Activated T-cell treated with anti-CD3 and anti-CD28 coated beads, Interleukin-2, amount 50 U/mL, for 4 hours (primary cell): Measurements from ENCODE around the gene KCNG4. TPM values are rescaled to one million over a fixed set of nuclear protein-coding genes. Genes with fewer than 3 reads are reported as not detected.

ENCODE experiments used
- ATAC-seq, 2 donors: fragments of 200-7000 bp; cut with Tn5 transposase; one replicate each; pipeline ENCODE4 v1.10.0; 2021
- DNase-seq: peaks from one replicate; pipeline ENCODE4 v3.0.0-alpha.2; 2020
- H3K27me3 Mint-ChIP-seq: one replicate; pipeline ENCODE4 v1.8.0; 2021; ENCODE audit warnings: low read depth, mixed read lengths
- H3K36me3 Mint-ChIP-seq: one replicate; pipeline ENCODE4 v1.8.0; 2022; ENCODE audit warnings: mixed read lengths; ENCODE audit not compliant: insufficient read depth
- H3K4me1 Mint-ChIP-seq: one replicate; pipeline ENCODE4 v1.8.0; 2021; ENCODE audit warnings: low read depth, mixed read lengths
- H3K4me3 Mint-ChIP-seq: one replicate; pipeline ENCODE4 v1.8.0; 2021; ENCODE audit warnings: mild to moderate bottlenecking, moderate library complexity, mixed read lengths
- H3K9me3 Mint-ChIP-seq: one replicate; pipeline ENCODE4 v1.8.0; 2021; ENCODE audit warnings: mixed read lengths
- total RNA-seq, 3 donors: library from RNA; stranded (reverse); gene quantifications; one replicate each; pipeline ENCODE4 v1.2.1, GENCODE V29; 2021

Gene KCNG4
- total RNA-seq, 3 donors from 2014 or later = not detected

- H3K36me3 Mint-ChIP-seq = peaks cover 13% of the 10 kb centered on the region
- H3K27me3 Mint-ChIP-seq = no peaks in the 10 kb centered on the region
- H3K9me3 Mint-ChIP-seq = no peaks in the 10 kb centered on the region
- ATAC-seq (no peak), DNase-seq (no peak)
- H3K4me1 Mint-ChIP-seq = peaks cover 22% of the 10 kb centered on the region
- no peak overlapping the region for H3K4me3 Mint-ChIP-seq
These were observed 56.9 kb downstream of the KCNG4 start for GRCh38 chr16:84182680-84183571.

DNA sequence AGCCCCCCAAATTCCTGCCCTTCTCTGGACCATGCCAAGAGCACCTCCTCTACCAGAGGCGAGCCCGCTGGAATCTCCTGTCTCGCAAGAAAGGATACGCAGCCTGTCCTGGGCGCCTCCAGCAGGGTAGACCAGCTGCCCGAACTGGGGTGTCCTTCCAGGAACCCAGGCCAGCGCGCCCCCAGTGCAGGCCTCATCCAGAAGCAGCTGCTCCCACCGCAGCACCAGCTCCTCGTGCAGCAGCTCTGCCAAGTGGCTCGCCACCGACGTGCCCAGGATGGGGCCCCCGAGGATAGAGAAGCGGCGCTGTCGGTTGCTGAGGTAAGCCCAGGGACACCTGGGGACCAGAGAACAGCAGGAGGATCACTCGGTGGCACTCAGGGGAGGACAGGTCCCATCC is 57.7 kb downstream of the KCNG4 start:
- H3K36me3 Mint-ChIP-seq = peaks cover 13% of the 10 kb centered on the region
- H3K27me3 Mint-ChIP-seq = no peaks in the 10 kb centered on the region
- peaks cover 24% of the 10 kb centered on the region for H3K4me1 Mint-ChIP-seq
- no peaks in the 10 kb centered on the region for H3K9me3 Mint-ChIP-seq
- ATAC-seq (no peak), DNase-seq (no peak)
- no peak overlapping the region for H3K4me3 Mint-ChIP-seq

GRCh38 chr16:84181144-84181915 is 58.5 kb downstream of the KCNG4 start:
- H3K27me3 Mint-ChIP-seq = no peaks in the 10 kb centered on the region
- H3K4me3 Mint-ChIP-seq = no peak overlapping the region
- no peaks in the 10 kb centered on the region for H3K9me3 Mint-ChIP-seq
- ATAC-seq = no peak
- DNase-seq = no peak
- H3K4me1 Mint-ChIP-seq = peaks cover 21% of the 10 kb centered on the region
- peaks cover 13% of the 10 kb centered on the region for H3K36me3 Mint-ChIP-seq

GRCh38 chr16:84180519-84181140 is 59.2 kb downstream of the KCNG4 start:
- Mint-ChIP-seq H3K4me3 (no peak overlapping the region), H3K4me1 (peaks cover 19% of the 10 kb centered on the region), H3K36me3 (peaks cover 13% of the 10 kb centered on the region), H3K27me3 (no peaks in the 10 kb centered on the region), H3K9me3 (no peaks in the 10 kb centered on the region)
- DNase-seq (no peak), ATAC-seq (no peak)

- peaks cover 8% of the 10 kb centered on the region for H3K36me3 Mint-ChIP-seq
- no peak overlapping the region for H3K4me3 Mint-ChIP-seq
- H3K4me1 Mint-ChIP-seq = peaks cover 15% of the 10 kb centered on the region
- no peaks in the 10 kb centered on the region for H3K9me3 Mint-ChIP-seq
- no peaks in the 10 kb centered on the region for H3K27me3 Mint-ChIP-seq
- ATAC-seq = no peak
- no peak for DNase-seq
These were observed 60.0 kb downstream of the KCNG4 start for GRCh38 chr16:84179612-84180320.

GRCh38 chr16:84178892-84179611 is 60.8 kb downstream of the KCNG4 start:
- Mint-ChIP-seq H3K9me3 (no peaks in the 10 kb centered on the region), H3K36me3 (peaks cover 5% of the 10 kb centered on the region), H3K4me3 (no peak overlapping the region), H3K4me1 (peaks cover 9% of the 10 kb centered on the region), H3K27me3 (no peaks in the 10 kb centered on the region)
- no peak for ATAC-seq
- DNase-seq = no peak

DNA sequence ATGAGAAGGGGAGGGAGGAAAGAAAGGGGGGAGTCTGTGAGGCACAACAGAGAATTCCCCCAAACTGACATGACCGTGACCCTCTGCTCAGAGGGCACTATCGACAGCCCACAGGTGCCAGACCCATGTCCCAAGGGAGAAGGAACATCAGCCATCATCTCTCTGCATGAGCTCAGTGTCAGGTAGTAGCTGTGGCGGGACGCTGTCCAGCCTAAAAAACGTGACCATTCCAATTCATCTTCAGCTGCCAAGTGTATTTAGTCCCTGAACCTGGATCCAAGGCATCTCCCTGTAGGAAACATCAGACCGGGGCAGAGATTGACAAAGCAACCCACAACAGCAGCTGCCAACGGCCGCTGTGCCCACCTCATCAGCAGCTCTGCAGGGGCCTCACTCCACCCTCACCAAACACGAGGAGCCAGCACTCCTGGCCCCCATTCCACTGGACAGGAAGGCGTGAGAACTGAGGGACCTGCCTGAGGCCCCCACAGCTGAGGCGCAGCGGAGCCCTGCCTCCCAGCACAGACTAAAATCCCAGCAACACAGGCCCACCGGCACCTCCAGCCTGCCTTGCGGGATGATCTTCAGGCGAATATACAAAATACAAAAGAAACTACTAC is 61.6 kb downstream of the KCNG4 start:
- DNase-seq = no peak
- H3K4me1 Mint-ChIP-seq = peaks cover 9% of the 10 kb centered on the region
- H3K9me3 Mint-ChIP-seq = no peaks in the 10 kb centered on the region
- peaks cover 5% of the 10 kb centered on the region for H3K36me3 Mint-ChIP-seq
- H3K4me3 Mint-ChIP-seq = no peak overlapping the region
- H3K27me3 Mint-ChIP-seq = no peaks in the 10 kb centered on the region
- no peak for ATAC-seq

DNA sequence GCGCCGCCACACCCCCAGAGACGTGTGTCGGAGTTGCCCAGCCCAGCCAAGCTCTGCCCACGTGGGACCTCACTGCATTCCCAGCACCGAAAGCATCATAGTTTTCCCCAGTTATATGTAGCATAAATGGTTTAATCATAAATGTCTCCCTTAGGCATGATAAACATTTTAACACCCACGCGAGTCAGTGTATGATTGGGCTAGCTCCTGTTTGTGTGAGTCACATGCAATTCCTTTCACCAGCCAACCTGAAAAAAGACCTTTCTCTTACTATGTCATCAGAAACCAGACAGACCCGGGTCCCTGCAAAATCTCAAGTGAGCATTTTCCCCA is 62.1 kb downstream of the KCNG4 start:
- no peaks in the 10 kb centered on the region for H3K27me3 Mint-ChIP-seq
- H3K9me3 Mint-ChIP-seq = no peaks in the 10 kb centered on the region
- peaks cover 1% of the 10 kb centered on the region for H3K36me3 Mint-ChIP-seq
- no peak for DNase-seq
- peak; percentile 60 to 73 for ATAC-seq
- H3K4me3 Mint-ChIP-seq = no peak overlapping the region
- peaks cover 9% of the 10 kb centered on the region for H3K4me1 Mint-ChIP-seq

DNA sequence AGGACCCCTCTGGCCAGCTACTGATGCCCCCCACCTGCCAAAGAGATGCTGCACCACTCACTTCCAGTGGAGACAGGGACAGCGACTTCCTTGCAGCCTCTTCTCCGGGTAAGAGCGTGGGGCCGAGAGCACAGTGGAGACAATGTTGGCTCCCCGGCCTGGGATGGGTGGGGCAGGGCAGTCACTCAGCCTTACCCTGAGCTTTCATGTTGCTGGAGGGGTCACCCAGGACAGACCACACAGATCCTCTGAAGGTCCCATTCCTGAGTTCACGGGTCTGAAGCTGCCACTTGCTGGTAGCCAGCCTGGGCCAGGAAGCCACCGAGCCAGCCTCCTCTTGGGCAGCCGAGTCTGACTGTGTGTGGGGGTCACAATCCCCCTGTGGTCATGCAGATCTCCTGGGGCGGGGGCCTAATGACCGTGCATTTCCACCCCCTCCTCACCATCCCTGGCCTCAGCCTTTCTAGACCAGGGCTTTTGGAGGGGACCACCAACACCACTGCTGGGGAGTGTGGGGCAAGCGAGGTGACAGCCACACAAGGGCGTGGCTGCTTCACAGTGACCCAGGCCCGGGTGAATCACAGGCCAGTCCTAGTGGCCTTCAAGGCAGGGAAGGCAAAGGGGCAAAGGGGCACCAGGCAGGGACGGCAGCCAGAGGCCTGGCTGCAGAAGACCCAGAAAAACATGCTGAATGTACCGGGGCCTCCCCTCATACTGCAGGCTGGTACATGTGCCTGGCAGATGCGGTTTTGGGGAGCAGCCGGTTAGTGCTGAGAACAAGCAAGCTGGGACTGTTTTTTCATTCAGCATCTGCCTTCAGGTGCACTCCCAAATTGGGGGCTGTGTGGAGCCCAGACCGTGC is 63.4 kb downstream of the KCNG4 start:
- H3K4me1 Mint-ChIP-seq = peaks cover 9% of the 10 kb centered on the region
- H3K36me3 Mint-ChIP-seq = no peaks in the 10 kb centered on the region
- DNase-seq (no peak), ATAC-seq (no peak)
- peaks cover 2% of the 10 kb centered on the region for H3K27me3 Mint-ChIP-seq
- H3K9me3 Mint-ChIP-seq = no peaks in the 10 kb centered on the region
- no peak overlapping the region for H3K4me3 Mint-ChIP-seq

DNA sequence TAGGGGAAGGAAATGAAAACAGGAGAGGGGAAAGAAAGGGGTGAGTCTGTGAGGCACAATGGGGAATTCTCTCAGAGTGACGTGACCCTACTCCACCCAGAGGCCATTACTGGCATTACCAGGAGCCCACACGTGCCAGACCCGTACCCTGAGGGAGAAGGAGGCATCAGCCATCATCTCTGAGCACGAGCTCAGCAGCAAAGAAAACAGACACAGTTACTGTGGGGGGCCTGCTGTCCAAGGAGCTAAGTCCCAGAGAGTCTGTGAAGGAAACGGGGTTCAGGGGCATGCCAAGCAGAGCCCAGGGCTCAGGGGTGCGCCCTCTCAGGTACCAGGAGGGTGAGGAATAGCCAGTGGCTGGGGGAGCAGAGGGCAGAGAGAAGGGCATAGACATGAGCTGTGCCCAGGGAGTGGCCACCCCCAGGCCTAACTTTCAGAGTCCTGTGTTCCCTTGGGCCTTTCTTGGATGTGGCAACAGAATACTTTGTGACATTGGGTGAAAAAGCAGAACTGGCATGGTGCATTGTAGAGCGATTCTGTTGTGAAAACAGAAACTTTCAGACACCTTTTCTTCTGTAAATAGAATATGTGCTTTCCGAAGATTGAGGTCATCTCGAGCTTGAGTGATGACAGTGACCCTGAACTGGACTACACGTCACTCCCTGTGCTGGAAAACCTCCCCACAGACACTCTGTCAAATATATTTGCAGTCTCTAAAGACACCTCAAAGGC is 64.3 kb downstream of the KCNG4 start:
- ATAC-seq (peak; percentile 80 to 88), DNase-seq (peak; percentile 43)
- peaks cover 3% of the 10 kb centered on the region for H3K27me3 Mint-ChIP-seq
- H3K4me3 Mint-ChIP-seq = no peak overlapping the region
- H3K9me3 Mint-ChIP-seq = no peaks in the 10 kb centered on the region
- H3K36me3 Mint-ChIP-seq = no peaks in the 10 kb centered on the region
- H3K4me1 Mint-ChIP-seq = peaks cover 9% of the 10 kb centered on the region

GRCh38 chr16:84174396-84174795 is 65.4 kb downstream of the KCNG4 start:
- Mint-ChIP-seq H3K4me3 (no peak overlapping the region), H3K9me3 (no peaks in the 10 kb centered on the region), H3K36me3 (no peaks in the 10 kb centered on the region), H3K27me3 (peaks cover 11% of the 10 kb centered on the region), H3K4me1 (peaks cover 9% of the 10 kb centered on the region)
- DNase-seq (no peak), ATAC-seq (no peak)

- Mint-ChIP-seq H3K9me3 (no peaks in the 10 kb centered on the region), H3K4me1 (no peaks in the 10 kb centered on the region)
- no peak for ATAC-seq
These were observed 70.0 kb downstream of the KCNG4 start for GRCh38 chr16:84169765-84170310.

More at GRCh38 chr16:84169765-84170310, 70.0 kb downstream of the KCNG4 start:
- H3K36me3 Mint-ChIP-seq = no peaks in the 10 kb centered on the region
- DNase-seq = no peak
- peaks cover 29% of the 10 kb centered on the region for H3K27me3 Mint-ChIP-seq
- H3K4me3 Mint-ChIP-seq = no peak overlapping the region
